ENCODE results near the gene FSTL5. TPM values are rescaled to one million over a fixed set of nuclear protein-coding genes. Genes with fewer than 3 reads are reported as not detected.

FSTL5 gene
- total RNA-seq, 1 experiment from 2014 or later, result 0.55 TPM

DNA sequence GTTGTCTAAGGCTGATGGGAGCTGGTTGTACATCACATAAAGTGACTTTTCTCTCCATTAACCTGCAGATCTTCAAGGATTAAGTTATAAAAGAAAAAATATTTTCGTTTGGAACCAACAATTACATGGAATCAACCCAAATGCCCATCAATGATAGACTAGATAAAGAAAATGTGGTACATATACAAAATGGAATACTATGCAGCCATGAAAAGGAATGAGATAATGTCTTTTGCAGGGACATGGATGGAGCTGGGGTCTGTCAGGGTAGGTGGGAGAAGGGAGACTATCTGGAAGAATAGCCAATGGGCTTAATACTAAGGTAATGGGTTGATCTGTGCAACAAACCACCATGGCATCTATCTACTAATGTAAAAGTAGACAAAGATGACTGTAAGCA lies 313.2 kb downstream of the FSTL5 start:
- ATAC-seq, result no peak
- no peak overlapping the region for H3K4me3 Mint-ChIP-seq
- H3K36me3 Mint-ChIP-seq, result no peaks in the 10 kb centered on the region
- no peak for TF ChIP-seq ZNF138 (CRISPR knock-in tag; conservative IDR thresholded peaks at IDR 0.05)
- TF ChIP-seq GTF2I (CRISPR knock-in tag; conservative IDR thresholded peaks at IDR 0.05), result 0 out of 2 replicates have a peak, but pooled peaks have one; percentile 35
- TF ChIP-seq NR2C2 (CRISPR knock-in tag; IDR thresholded peaks at IDR 0.05), result no peak
- 0 out of 2 replicates have a peak, but pooled peaks cover 4% of the 10 kb centered on the region for H3K4me1 Mint-ChIP-seq
- ChIA-PET CTCF (no interaction called here), POLR2A (no interaction called here)
- peaks cover 11% of the 10 kb centered on the region for H3K9me3 Mint-ChIP-seq
- DNase-seq (ENCODE audit: low spot score), result no peak
- no peak overlapping the region for H3K27ac Mint-ChIP-seq
- no peaks in the 10 kb centered on the region for H3K27me3 Mint-ChIP-seq (ENCODE audit: low read depth)

DNA sequence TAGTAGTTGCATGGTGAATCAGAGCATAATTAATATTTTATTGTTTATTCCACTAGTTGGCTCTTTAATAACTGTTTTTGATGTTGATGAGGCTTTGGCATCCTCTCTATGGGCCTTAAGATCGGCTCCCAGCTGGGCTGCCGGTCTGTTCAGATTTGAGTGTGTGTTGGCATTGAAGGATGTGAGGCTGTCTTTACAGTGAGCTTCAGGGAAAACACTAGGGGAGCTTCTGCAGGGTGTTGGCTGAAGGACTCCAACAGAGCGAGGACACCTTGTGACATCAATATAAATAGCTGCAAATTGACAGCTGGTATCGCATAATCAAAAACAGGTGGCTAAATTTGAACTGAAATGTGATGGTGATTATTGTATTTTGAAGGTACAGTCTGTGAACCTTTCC lies 322.0 kb downstream of the FSTL5 start:
- CTCF ChIA-PET, result no interaction called here
- Mint-ChIP-seq H3K4me3 (no peak overlapping the region), H3K27me3 (ENCODE audit: low read depth) (no peaks in the 10 kb centered on the region), H3K36me3 (no peaks in the 10 kb centered on the region), H3K9me3 (peaks cover 3% of the 10 kb centered on the region; the same call in 1 of the 2 replicates), H3K4me1 (peaks cover 3% of the 10 kb centered on the region; the same call in 1 of the 2 replicates), H3K27ac (no peak overlapping the region)
- POLR2A ChIA-PET, result no interaction called here
- TF ChIP-seq, protein P1, sequence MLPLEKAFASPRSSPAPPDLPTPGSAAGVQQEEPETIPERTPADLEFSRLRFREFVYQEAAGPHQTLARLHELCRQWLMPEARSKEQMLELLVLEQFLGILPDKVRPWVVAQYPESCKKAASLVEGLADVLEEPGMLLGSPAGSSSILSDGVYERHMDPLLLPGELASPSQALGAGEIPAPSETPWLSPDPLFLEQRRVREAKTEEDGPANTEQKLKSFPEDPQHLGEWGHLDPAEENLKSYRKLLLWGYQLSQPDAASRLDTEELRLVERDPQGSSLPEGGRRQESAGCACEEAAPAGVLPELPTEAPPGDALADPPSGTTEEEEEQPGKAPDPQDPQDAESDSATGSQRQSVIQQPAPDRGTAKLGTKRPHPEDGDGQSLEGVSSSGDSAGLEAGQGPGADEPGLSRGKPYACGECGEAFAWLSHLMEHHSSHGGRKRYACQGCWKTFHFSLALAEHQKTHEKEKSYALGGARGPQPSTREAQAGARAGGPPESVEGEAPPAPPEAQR (CRISPR knock-in tag; IDR thresholded peaks at IDR 0.05), result no peak
- DNase-seq (ENCODE audit: low spot score), result no peak
- ATAC-seq, result no peak

DNA sequence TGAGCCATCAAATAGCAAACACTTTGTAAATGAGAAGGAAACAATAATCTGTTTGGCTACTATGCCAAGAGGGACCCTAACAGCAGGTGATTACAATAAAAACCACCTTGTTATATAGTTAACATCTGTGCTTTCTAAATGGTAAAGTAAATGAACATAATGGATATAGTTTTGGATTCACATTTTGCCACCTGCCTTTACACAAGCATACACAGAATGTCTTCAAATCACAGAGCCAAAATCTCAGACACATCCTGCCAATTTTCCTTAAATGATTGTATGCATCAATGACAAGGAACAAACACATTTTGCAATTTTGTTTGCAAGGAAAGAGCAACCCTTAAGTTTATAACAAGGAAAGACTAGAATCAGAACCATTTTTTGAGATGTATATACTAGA lies 334.2 kb downstream of the FSTL5 start:
- Mint-ChIP-seq H3K4me3 (no peak overlapping the region), H3K27ac (no peak overlapping the region), H3K4me1 (peaks cover 6% of the 10 kb centered on the region), H3K27me3 (ENCODE audit: low read depth) (no peaks in the 10 kb centered on the region; the same call in 1 of the 2 replicates), H3K36me3 (no peaks in the 10 kb centered on the region), H3K9me3 (peaks cover 29% of the 10 kb centered on the region)
- ChIA-PET POLR2A (no interaction called here), CTCF (no interaction called here)
- TF ChIP-seq ATF1 (CRISPR knock-in tag; IDR thresholded peaks at IDR 0.05) (no peak), GABPB1 (CRISPR knock-in tag; IDR thresholded peaks at IDR 0.05) (no peak), GRHL2 (CRISPR knock-in tag; IDR thresholded peaks at IDR 0.05; ENCODE audit: insufficient replicate concordance, severe bottlenecking) (no peak), RELA (CRISPR knock-in tag; IDR thresholded peaks at IDR 0.05; ENCODE audit: borderline replicate concordance) (no peak), FOXK1 (CRISPR knock-in tag; IDR thresholded peaks at IDR 0.05) (no peak)
- DNase-seq (ENCODE audit: low spot score) (no peak), ATAC-seq (no peak)

DNA sequence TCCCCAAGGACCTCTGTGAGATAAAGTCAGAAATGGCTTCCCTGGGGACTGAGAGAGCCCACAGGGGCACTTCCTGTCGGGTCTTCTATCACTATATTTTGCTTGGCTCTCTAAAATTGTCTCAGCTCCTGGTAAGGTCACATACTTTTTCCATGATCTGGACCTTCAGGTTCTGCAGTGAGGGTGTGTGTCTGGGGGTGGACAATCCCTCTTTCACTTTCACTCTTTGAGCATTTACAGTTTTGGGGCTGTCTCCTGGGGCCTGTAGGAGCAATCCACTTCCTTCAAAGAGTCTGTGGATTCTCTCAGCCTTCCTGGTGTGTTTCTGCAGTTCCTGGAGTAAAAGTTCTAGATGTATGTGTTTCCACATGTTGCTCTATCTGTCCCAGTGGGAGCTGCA lies 335.7 kb downstream of the FSTL5 start:
- Mint-ChIP-seq H3K4me3 (no peak overlapping the region), H3K4me1 (peaks cover 6% of the 10 kb centered on the region), H3K36me3 (no peaks in the 10 kb centered on the region), H3K27me3 (ENCODE audit: low read depth) (no peaks in the 10 kb centered on the region; the same call in 1 of the 2 replicates), H3K27ac (no peak overlapping the region), H3K9me3 (peaks cover 32% of the 10 kb centered on the region)
- CTCF ChIA-PET, result no interaction called here
- no peak for DNase-seq (ENCODE audit: low spot score)
- POLR2A ChIA-PET, result no interaction called here
- TF ChIP-seq SMAD4 (CRISPR knock-in tag; IDR thresholded peaks at IDR 0.05) (no peak), SMAD3 (CRISPR knock-in tag; IDR thresholded peaks at IDR 0.05; ENCODE audit: borderline replicate concordance) (no peak), KAT7 (CRISPR knock-in tag; IDR thresholded peaks at IDR 0.05; ENCODE audit: borderline replicate concordance) (no peak)
- TF ChIP-seq, protein P2, sequence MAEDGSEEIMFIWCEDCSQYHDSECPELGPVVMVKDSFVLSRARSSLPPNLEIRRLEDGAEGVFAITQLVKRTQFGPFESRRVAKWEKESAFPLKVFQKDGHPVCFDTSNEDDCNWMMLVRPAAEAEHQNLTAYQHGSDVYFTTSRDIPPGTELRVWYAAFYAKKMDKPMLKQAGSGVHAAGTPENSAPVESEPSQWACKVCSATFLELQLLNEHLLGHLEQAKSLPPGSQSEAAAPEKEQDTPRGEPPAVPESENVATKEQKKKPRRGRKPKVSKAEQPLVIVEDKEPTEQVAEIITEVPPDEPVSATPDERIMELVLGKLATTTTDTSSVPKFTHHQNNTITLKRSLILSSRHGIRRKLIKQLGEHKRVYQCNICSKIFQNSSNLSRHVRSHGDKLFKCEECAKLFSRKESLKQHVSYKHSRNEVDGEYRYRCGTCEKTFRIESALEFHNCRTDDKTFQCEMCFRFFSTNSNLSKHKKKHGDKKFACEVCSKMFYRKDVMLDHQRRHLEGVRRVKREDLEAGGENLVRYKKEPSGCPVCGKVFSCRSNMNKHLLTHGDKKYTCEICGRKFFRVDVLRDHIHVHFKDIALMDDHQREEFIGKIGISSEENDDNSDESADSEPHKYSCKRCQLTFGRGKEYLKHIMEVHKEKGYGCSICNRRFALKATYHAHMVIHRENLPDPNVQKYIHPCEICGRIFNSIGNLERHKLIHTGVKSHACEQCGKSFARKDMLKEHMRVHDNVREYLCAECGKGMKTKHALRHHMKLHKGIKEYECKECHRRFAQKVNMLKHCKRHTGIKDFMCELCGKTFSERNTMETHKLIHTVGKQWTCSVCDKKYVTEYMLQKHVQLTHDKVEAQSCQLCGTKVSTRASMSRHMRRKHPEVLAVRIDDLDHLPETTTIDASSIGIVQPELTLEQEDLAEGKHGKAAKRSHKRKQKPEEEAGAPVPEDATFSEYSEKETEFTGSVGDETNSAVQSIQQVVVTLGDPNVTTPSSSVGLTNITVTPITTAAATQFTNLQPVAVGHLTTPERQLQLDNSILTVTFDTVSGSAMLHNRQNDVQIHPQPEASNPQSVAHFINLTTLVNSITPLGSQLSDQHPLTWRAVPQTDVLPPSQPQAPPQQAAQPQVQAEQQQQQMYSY (CRISPR knock-in tag; IDR thresholded peaks at IDR 0.05), result no peak
- TF ChIP-seq, protein P3, sequence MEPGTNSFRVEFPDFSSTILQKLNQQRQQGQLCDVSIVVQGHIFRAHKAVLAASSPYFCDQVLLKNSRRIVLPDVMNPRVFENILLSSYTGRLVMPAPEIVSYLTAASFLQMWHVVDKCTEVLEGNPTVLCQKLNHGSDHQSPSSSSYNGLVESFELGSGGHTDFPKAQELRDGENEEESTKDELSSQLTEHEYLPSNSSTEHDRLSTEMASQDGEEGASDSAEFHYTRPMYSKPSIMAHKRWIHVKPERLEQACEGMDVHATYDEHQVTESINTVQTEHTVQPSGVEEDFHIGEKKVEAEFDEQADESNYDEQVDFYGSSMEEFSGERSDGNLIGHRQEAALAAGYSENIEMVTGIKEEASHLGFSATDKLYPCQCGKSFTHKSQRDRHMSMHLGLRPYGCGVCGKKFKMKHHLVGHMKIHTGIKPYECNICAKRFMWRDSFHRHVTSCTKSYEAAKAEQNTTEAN (CRISPR knock-in tag; IDR thresholded peaks at IDR 0.05), result no peak
- no peak for ATAC-seq
